ENCODE results near the gene SLX4IP. TPM values are rescaled to one million over a fixed set of nuclear protein-coding genes. Genes with fewer than 3 reads are reported as not detected.

Gene SLX4IP
- total and polyA plus RNA-seq, 7 donors, result 0.20 to 1.9 (median 0.86) TPM

DNA sequence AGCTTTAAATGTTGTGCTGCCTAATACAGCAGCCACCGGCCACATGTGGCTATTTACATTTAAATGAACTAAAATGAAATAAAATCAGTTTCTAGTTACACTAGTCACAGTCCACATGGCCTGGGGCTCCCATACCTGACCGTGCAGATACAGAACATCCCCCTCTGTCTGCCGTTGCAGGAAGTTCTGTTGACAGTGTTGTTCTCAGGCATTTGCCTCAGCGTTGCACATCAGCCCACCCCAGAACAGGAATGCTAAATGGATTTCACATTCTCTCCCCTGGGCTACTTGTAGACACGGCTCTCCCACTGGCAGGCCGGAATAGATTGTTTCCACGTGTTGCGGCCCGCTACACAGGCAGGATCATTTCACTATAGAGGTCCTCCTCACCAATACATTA, 212.4 kb downstream of the SLX4IP start:
- DNase-seq (no peak), ATAC-seq (no peak)
- H3K4me3 ChIP-seq, result no peak overlapping the region
- H3K9me3 ChIP-seq, result no peaks in the 10 kb centered on the region
- H3K36me3 ChIP-seq (ENCODE audit: insufficient read depth in 1 of 2, low read depth in 1 of 2), result peaks cover 3 to 96% of the 10 kb centered on the region in 2 donors
- peaks cover 6% of the 10 kb centered on the region for H3K4me1 ChIP-seq
- H3K27ac ChIP-seq, result no peak overlapping the region
- TF ChIP-seq, protein P1, sequence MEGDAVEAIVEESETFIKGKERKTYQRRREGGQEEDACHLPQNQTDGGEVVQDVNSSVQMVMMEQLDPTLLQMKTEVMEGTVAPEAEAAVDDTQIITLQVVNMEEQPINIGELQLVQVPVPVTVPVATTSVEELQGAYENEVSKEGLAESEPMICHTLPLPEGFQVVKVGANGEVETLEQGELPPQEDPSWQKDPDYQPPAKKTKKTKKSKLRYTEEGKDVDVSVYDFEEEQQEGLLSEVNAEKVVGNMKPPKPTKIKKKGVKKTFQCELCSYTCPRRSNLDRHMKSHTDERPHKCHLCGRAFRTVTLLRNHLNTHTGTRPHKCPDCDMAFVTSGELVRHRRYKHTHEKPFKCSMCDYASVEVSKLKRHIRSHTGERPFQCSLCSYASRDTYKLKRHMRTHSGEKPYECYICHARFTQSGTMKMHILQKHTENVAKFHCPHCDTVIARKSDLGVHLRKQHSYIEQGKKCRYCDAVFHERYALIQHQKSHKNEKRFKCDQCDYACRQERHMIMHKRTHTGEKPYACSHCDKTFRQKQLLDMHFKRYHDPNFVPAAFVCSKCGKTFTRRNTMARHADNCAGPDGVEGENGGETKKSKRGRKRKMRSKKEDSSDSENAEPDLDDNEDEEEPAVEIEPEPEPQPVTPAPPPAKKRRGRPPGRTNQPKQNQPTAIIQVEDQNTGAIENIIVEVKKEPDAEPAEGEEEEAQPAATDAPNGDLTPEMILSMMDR (IDR thresholded peaks at IDR 0.05), result peak; percentile 15
- 67 to 73% (median 73%) methylated on average over 9 of the region's 9 CpGs for WGBS, 3 donors
- intact Hi-C loops (cut with DNase I), result no loop called here
- H3K27me3 ChIP-seq (ENCODE audit: insufficient read depth in 3 of 3, low read length in 2 of 3), result no peaks in the 10 kb centered on the region

- H3K4me1 ChIP-seq, result peaks cover 7% of the 10 kb centered on the region
- no peak for DNase-seq
- peaks cover 3 to 96% of the 10 kb centered on the region in 2 donors for H3K36me3 ChIP-seq (ENCODE audit: insufficient read depth in 1 of 2, low read depth in 1 of 2)
- H3K27ac ChIP-seq, result no peak overlapping the region
- H3K4me3 ChIP-seq, result no peak overlapping the region
- WGBS, 3 donors, result 69 to 81% (median 78%) methylated on average over 11 of the region's 11 CpGs
- H3K9me3 ChIP-seq, result no peaks in the 10 kb centered on the region
- ATAC-seq, result no peak
- intact Hi-C loops (cut with DNase I), result no loop called here
- TF ChIP-seq, protein P1 (IDR thresholded peaks at IDR 0.05), result no peak
- no peaks in the 10 kb centered on the region for H3K27me3 ChIP-seq (ENCODE audit: insufficient read depth in 3 of 3, low read length in 2 of 3)
Measured at GRCh38 chr20:10647909-10648308, 212.8 kb downstream of the SLX4IP start.

DNA sequence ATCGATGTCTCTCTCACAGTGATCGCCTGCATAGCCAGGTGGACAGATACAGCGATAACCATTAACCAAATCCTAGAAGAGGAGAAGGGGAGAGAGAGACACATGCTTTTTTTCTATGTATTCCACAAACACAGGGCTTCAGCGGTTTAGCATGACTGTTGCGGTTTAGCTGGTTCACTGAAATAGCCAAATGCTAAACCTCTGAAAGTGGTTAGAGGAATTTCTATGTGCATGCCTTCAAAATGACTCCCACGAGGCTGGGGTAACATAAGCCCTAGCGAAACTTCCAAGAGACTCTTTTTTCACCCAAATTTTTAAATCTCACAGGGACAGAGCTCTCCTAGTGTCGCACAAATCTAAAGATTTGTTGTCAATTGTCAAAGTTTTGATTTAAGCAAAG, 213.5 kb downstream of the SLX4IP start:
- intact Hi-C loops (cut with DNase I), result no loop called here
- ATAC-seq, result no peak
- Histone ChIP-seq H3K27me3 (ENCODE audit: insufficient read depth in 3 of 3, low read length in 2 of 3) (no peaks in the 10 kb centered on the region), H3K9me3 (no peaks in the 10 kb centered on the region), H3K36me3 (ENCODE audit: insufficient read depth in 1 of 2, low read depth in 1 of 2) (peaks cover 3 to 88% of the 10 kb centered on the region in 2 donors), H3K27ac (no peak overlapping the region), H3K4me1 (peaks cover 10% of the 10 kb centered on the region), H3K4me3 (no peak overlapping the region)
- DNase-seq, result no peak
- 79 to 84% (median 79%) methylated on average over 8 of the region's 8 CpGs for WGBS, 3 donors
- TF ChIP-seq, protein P1 (IDR thresholded peaks at IDR 0.05), result no peak

DNA sequence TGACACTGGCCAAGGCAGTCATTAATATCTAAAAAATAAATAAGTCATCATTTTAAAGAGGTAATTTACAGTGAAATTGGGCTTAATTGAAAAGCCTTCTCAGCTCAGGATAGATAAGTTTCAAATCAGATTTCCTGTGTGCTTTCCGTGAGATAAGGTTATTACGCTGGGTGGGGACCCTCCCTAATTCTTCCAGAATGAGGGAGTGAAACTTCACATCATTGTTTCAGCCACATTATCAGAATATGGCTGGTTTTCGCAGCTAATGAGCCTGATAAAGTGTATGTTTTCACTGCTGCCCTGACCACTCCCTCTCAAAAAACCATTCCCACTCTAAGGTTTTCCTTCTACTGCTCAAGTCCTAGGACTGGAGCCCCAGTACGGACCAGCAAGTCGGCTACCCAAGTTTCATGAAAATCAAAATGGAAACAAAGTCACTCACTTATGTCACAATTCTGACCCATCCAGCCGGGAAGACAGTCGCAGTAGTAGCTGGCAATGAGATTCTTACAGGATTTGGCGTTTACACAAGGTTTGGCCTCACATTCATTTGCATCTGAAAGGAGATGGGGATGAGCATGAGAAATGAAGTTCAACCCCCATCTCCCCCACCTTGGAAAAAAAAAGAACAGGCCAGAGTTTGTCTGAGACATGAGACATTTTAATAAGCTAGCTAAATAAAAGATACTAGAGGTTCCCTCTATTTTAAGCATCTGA, 214.1 kb downstream of the SLX4IP start:
- no peak for ATAC-seq
- intact Hi-C loops (cut with DNase I), result no loop called here
- WGBS, 3 donors, result 84 to 90% (median 87%) methylated on average over 8 of the region's 8 CpGs
- Histone ChIP-seq H3K36me3 (ENCODE audit: insufficient read depth in 1 of 2, low read depth in 1 of 2) (peaks cover 3 to 82% of the 10 kb centered on the region in 2 donors), H3K9me3 (no peaks in the 10 kb centered on the region), H3K27ac (peak overlapping the region; percentile 36), H3K27me3 (ENCODE audit: insufficient read depth in 3 of 3, low read length in 2 of 3) (no peaks in the 10 kb centered on the region), H3K4me1 (peaks cover 15% of the 10 kb centered on the region), H3K4me3 (no peak overlapping the region)
- TF ChIP-seq, protein P1 (IDR thresholded peaks at IDR 0.05), result no peak
- DNase-seq, result no peak

DNA sequence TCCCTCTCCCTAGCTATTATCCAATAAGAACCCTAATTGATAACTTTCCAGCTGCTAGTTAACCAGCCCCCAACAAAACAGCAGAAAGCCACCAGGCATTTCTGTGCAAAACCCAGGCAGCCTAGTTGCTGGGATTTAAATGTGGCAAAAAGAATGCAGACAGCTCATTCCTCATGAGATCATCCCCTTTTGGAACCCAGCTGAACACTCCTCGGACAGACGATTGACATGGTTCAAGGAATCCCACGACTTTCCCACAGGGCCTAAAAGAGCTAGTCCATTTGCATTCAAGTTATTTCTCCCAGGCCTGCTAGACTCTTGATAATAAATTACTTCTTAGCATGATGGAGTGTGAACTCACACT, 214.7 kb downstream of the SLX4IP start:
- DNase-seq (no peak), ATAC-seq (no peak)
- Histone ChIP-seq H3K36me3 (ENCODE audit: insufficient read depth in 1 of 2, low read depth in 1 of 2) (peaks cover 3 to 81% of the 10 kb centered on the region in 2 donors), H3K27me3 (ENCODE audit: insufficient read depth in 3 of 3, low read length in 2 of 3) (no peaks in the 10 kb centered on the region), H3K9me3 (no peaks in the 10 kb centered on the region), H3K27ac (peak overlapping the region; percentile 28), H3K4me1 (peaks cover 20% of the 10 kb centered on the region), H3K4me3 (no peak overlapping the region)
- intact Hi-C loops (cut with DNase I), result no loop called here
- TF ChIP-seq, protein P1 (IDR thresholded peaks at IDR 0.05), result no peak
- 46 to 57% (median 50%) methylated on average over 3 of the region's 3 CpGs for WGBS, 3 donors
